BLaER1 treated with 17β-estradiol and CSF1 and Interleukin-3, amounts not matched to agents 10 nM and 100 nM (cell line): Measurements from ENCODE around the gene GPC5.
"Not testable (repeated sequence)": the region's sequence is repeated elsewhere in the genome, so short reads cannot be mapped to it uniquely, and the experiment has no call there.

ENCODE experiments used
- H3K27ac ChIP-seq, 11 experiments: shearing (Covaris generic); formaldehyde crosslinking; 2 replicates each; pipeline ENCODE4 v1.8.1; 2022
- H3K27me3 ChIP-seq, 11 experiments: shearing (Covaris generic); formaldehyde crosslinking; 2 replicates each; pipeline ENCODE4 v1.8.1; 2022
- H3K36me3 ChIP-seq, 11 experiments: shearing (Covaris generic); formaldehyde crosslinking; 2 replicates each; pipeline ENCODE4 v1.8.1; 2022
- H3K4me1 ChIP-seq, 10 experiments: shearing (Covaris generic); formaldehyde crosslinking; 2 replicates each; pipeline ENCODE4 v1.8.1; 2022
- H3K4me2 ChIP-seq, 11 experiments: shearing (Covaris generic); formaldehyde crosslinking; 2 replicates each; pipeline ENCODE4 v1.8.1; 2022
- H3K4me3 ChIP-seq, 10 experiments: shearing (Covaris generic); formaldehyde crosslinking; 2 replicates each; pipeline ENCODE4 v1.8.1; 2022
- H3K9ac ChIP-seq, 11 experiments: shearing (Covaris generic); formaldehyde crosslinking; 2 replicates each; pipeline ENCODE4 v1.8.1; 2022
- H3K9me3 ChIP-seq, 11 experiments: shearing (Covaris generic); formaldehyde crosslinking; replicated peaks in 1 of 11; 2 replicates each; pipeline ENCODE4 v1.8.1; 2022
- H4K20me1 ChIP-seq, 11 experiments: shearing (Covaris generic); formaldehyde crosslinking; 2 replicates each; pipeline ENCODE4 v1.8.1; 2022
- Cebpa-rat ChIP-seq, 11 experiments: shearing (Covaris generic); IDR thresholded peaks; 2 replicates each; pipeline ENCODE4 v1.8.1; 2022

Gene GPC5

DNA sequence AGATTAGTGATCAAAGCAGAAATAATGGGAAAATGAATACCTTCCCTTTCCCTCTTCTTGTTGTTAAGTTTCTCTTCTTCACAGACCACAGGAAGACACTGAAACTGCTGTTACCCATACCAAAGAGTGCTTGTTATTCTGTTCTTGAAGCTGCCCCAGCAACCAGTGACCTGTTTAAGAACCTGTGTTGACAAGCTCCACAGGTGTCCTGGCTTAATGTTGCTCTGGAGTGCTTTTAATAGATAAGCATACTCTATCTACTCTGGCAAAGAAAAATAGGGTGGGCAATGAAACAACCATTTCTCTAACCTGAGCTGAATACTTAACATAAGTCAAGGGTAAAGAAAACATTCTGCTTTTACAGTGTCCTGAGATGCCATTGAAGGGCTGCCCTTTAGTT lies 1321.4 kb downstream of the GPC5 start:
- H3K4me2 ChIP-seq = no peak overlapping the region
- no peaks in the 10 kb centered on the region for H3K4me1 ChIP-seq
- no peak overlapping the region for H3K27ac ChIP-seq
- TF ChIP-seq Cebpa-rat (IDR thresholded peaks at IDR 0.05) = no peak
- no peaks in the 10 kb centered on the region for H3K9me3 ChIP-seq
- no peaks in the 10 kb centered on the region for H3K36me3 ChIP-seq
- H4K20me1 ChIP-seq = no peaks in the 10 kb centered on the region
- no peak overlapping the region for H3K4me3 ChIP-seq
- H3K27me3 ChIP-seq = no peaks in the 10 kb centered on the region
- H3K9ac ChIP-seq = no peak overlapping the region

DNA sequence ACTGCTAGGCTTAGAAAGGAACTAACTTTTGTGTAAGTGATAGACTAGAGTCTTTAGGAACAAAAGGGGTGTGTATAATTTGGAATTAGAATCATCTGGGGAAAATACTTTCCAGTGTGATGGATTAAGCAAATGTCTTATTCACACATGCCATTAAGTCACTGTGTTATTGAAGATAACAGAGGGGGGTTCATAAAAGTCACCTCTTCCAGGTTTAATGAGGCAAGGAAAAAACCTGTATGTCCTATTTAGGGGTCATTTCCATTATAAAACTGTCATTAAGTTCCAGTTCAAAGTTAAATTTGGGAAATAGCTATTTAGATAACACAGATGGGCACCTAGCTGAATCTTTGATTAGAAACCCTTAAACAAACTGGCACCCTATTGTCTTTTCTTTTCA lies 1323.2 kb downstream of the GPC5 start:
- Histone ChIP-seq H3K36me3 (no peaks in the 10 kb centered on the region), H4K20me1 (no peaks in the 10 kb centered on the region), H3K4me3 (no peak overlapping the region), H3K4me2 (no peak overlapping the region), H3K27me3 (no peaks in the 10 kb centered on the region), H3K4me1 (no peaks in the 10 kb centered on the region), H3K27ac (no peak overlapping the region), H3K9ac (no peak overlapping the region), H3K9me3 (no peaks in the 10 kb centered on the region)
- no peak for TF ChIP-seq Cebpa-rat (IDR thresholded peaks at IDR 0.05)

DNA sequence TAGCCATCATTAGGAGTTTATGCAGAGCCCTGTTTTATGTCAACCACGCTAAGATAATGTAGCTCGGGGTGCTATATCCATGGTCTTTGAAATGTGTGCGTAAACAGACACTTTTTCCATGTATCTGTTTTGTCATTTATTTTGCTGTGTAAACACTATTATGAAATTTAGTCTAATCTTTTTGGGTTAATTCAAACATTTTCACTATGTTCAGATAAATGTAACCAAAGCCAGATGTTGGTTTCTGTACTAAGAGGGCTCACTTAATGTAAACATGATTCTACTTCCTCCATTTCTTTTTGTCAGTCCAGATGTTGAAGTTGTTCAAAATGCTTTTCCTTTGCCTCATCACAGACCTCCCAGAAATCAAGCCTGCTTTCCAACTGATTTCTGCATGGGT lies 1328.7 kb downstream of the GPC5 start:
- H3K36me3 ChIP-seq = no peaks in the 10 kb centered on the region
- H3K27ac ChIP-seq = no peak overlapping the region
- H3K4me3 ChIP-seq = no peak overlapping the region
- TF ChIP-seq Cebpa-rat (IDR thresholded peaks at IDR 0.05) = no peak
- no peaks in the 10 kb centered on the region for H3K27me3 ChIP-seq
- no peaks in the 10 kb centered on the region for H3K4me1 ChIP-seq
- H4K20me1 ChIP-seq = no peaks in the 10 kb centered on the region
- no peak overlapping the region for H3K9ac ChIP-seq
- no peaks in the 10 kb centered on the region for H3K9me3 ChIP-seq
- H3K4me2 ChIP-seq = no peak overlapping the region

DNA sequence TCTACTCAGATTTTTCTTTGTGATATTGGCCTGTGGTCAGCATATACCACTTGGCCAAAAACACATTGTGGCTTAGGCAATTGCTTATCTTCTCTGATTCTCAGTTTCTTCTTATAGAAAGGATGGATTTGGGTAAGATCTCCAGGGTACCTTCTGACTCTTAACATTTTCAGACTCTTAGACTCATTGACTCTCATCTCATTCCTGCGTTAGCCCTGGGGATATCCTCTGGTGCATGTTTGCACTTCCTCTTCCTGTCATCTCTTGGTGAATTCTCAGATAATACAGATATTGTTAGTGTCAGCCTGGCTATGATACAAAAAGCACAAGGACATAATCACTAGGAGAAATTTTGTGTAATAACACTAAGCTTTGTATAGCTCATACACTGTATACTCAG lies 1335.6 kb downstream of the GPC5 start:
- no peak overlapping the region for H3K27ac ChIP-seq
- H3K27me3 ChIP-seq = no peaks in the 10 kb centered on the region
- no peak overlapping the region for H3K4me3 ChIP-seq
- H3K36me3 ChIP-seq = no peaks in the 10 kb centered on the region
- no peaks in the 10 kb centered on the region for H4K20me1 ChIP-seq
- no peaks in the 10 kb centered on the region for H3K9me3 ChIP-seq
- no peak for TF ChIP-seq Cebpa-rat (IDR thresholded peaks at IDR 0.05)
- no peak overlapping the region for H3K9ac ChIP-seq
- no peaks in the 10 kb centered on the region for H3K4me1 ChIP-seq
- no peak overlapping the region for H3K4me2 ChIP-seq

DNA sequence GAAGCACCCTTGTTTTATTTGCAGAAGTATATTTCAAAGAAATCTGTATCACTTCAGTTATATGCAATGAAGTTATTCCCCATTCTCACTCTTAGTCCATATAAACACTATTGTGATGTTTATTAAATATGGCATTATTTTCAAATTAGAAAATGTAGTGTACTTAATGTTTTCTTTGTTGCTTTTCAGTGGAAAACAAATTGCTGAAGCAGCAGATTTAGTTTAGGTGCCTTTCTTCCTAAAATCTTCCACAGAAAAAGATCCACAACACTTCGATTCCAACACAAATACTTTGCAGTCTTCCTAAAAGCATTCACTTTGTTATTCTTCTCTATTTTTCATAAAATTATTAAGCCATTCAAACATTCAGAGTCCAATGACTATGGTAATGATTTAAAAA lies 1336.1 kb downstream of the GPC5 start:
- Histone ChIP-seq H3K4me2 (no peak overlapping the region), H3K36me3 (no peaks in the 10 kb centered on the region), H3K4me3 (no peak overlapping the region), H3K27ac (no peak overlapping the region), H4K20me1 (no peaks in the 10 kb centered on the region), H3K27me3 (no peaks in the 10 kb centered on the region), H3K9me3 (no peaks in the 10 kb centered on the region), H3K4me1 (no peaks in the 10 kb centered on the region), H3K9ac (no peak overlapping the region)
- TF ChIP-seq Cebpa-rat (IDR thresholded peaks at IDR 0.05) = no peak

DNA sequence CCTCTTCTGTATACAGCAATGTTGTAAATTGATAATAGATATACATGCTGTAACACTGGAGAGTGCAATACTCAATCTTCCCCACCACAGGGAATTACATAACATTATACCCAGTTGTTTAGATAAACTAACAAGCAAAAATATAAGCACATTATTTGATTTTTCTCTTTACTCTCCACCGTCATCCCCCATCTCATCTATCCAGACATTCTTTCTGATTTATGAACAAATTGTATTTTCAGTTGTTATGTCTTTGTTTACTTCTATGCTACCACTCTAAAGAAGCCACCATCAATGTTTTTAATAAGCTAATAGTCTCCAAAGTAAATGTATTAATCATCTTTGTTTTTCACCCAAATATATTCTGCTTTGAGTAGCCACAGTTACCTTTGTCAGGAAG lies 1337.5 kb downstream of the GPC5 start:
- Histone ChIP-seq H4K20me1 (no peaks in the 10 kb centered on the region), H3K4me1 (no peaks in the 10 kb centered on the region), H3K9me3 (no peaks in the 10 kb centered on the region), H3K36me3 (no peaks in the 10 kb centered on the region), H3K27me3 (no peaks in the 10 kb centered on the region), H3K4me3 (no peak overlapping the region), H3K9ac (no peak overlapping the region), H3K4me2 (no peak overlapping the region), H3K27ac (no peak overlapping the region)
- TF ChIP-seq Cebpa-rat (IDR thresholded peaks at IDR 0.05) = no peak

DNA sequence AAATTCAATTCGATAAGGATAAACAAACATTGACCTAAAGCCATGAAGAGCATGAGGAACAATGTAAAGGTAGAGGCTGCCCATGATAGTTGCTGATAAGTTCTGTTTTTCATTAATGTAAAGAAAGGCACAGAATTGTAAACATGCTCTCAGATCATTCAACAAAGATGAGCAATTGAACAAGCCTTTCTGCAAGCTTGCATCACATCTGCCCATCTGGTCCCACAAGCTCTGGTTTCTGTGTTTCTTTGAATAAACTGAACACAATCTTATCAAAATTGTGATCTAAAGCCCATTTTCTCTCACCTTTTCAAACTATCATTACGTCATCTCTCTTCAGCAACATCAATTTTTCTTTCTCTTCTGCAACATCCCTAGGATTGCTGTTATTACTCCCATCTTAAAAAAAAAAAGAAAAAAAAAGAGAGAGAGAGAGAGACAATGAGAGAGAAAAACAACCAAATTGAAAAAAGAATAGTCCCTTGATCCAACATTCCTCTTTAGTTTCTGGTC lies 1340.9 kb downstream of the GPC5 start:
- Histone ChIP-seq H3K36me3 (no peaks in the 10 kb centered on the region), H3K27me3 (no peaks in the 10 kb centered on the region), H3K27ac (no peak overlapping the region), H3K4me3 (no peak overlapping the region), H3K9ac (no peak overlapping the region), H4K20me1 (no peaks in the 10 kb centered on the region), H3K4me2 (no peak overlapping the region), H3K9me3 (no peaks in the 10 kb centered on the region), H3K4me1 (no peaks in the 10 kb centered on the region)
- TF ChIP-seq Cebpa-rat (IDR thresholded peaks at IDR 0.05) = no peak

DNA sequence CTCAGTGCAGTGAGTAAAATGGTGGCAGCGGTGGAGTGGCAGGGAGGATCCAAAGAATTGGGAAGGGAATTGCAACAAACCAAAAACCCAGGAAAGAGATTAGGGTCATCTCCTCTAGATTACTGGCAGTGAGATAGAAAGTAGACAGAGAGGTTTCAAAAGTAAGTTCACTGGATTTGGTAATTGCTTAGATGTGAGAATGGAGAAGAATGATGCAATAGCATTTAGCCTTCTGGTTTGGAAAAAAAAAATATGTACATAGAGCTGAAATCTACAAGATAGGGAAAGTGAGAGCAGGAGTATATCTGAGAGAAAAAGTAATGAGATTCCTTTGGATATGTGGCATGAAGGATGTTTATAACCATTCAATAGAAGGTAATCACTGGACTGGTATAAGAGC lies 1345.6 kb downstream of the GPC5 start:
- Histone ChIP-seq H3K36me3 (no peaks in the 10 kb centered on the region), H4K20me1 (no peaks in the 10 kb centered on the region), H3K27me3 (no peaks in the 10 kb centered on the region), H3K27ac (no peak overlapping the region), H3K9me3 (no peaks in the 10 kb centered on the region), H3K4me2 (no peak overlapping the region), H3K9ac (no peak overlapping the region), H3K4me1 (no peaks in the 10 kb centered on the region), H3K4me3 (no peak overlapping the region)
- no peak for TF ChIP-seq Cebpa-rat (IDR thresholded peaks at IDR 0.05)

DNA sequence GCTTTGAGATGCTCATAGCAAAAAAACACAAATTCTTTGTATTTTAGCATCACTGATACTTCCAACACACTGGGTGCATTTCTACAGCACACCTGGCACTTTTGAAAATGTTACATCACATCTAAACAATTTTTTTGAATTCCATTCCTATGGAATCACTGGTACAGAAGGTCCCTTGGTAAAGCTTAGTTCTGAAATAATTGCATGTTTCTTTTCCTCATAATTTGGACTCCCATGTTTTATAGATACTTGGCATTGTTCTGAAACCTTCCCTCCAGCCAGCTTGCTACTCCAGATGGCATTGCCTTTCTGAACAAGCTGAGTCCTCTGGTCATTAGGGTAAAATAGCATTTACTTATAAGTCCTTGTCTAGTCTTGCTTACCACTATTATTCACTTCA lies 1346.8 kb downstream of the GPC5 start:
- no peaks in the 10 kb centered on the region for H4K20me1 ChIP-seq

DNA sequence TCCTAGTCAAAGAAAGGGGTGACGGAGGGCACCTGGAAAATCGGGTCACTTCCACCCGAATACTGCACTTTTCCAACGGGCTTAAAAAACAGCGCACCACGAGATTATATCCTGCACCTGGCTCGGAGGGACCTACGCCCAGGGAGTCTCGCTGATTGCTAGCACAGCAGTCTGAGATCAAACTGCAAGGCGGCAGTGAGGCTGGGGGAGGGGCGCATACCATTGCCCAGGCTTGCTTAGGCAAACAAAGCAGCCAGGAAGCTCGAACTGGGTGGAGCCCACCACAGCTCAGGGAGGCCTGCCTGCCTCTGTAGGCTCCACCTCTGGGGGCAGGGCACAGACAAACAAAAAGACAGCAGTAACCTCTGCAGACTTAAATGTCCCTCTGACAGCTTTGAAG lies 1354.3 kb downstream of the GPC5 start:
- not testable (repeated sequence) for H3K36me3 ChIP-seq, H3K9ac ChIP-seq, H3K4me3 ChIP-seq, H3K27ac ChIP-seq, H3K27me3 ChIP-seq, H4K20me1 ChIP-seq, H3K9me3 ChIP-seq, H3K4me1 ChIP-seq, H3K4me2 ChIP-seq

More for the DNA sequence above, 1346.8 kb downstream of the GPC5 start:
- Histone ChIP-seq H3K9me3 (no peaks in the 10 kb centered on the region), H3K27me3 (no peaks in the 10 kb centered on the region), H3K36me3 (no peaks in the 10 kb centered on the region), H3K4me2 (no peak overlapping the region), H3K4me1 (no peaks in the 10 kb centered on the region), H3K27ac (no peak overlapping the region), H3K9ac (no peak overlapping the region), H3K4me3 (no peak overlapping the region)
- TF ChIP-seq Cebpa-rat (IDR thresholded peaks at IDR 0.05) = no peak

DNA sequence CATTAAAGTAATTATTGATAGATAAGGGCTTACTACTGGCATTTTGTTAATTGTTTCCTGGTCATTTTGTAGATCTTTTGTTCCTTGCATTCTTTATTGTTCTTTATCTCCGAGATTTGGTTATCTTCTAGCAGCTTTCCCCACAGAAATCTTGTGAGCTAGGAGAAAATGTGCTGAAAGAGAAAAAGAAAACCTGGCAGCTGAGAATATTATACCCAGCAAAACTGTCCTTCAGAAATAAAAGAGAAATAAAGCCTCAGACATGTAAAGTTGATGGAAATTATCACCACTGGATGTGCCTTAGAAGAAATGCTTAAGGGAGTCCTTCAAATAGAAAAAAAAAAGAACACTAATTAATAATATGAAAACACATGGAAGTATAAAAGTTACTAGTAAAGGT lies 1363.3 kb downstream of the GPC5 start:
- Histone ChIP-seq H4K20me1 (no peaks in the 10 kb centered on the region), H3K4me3 (no peak overlapping the region; a peak in 1 of 20 replicates), H3K4me2 (no peak overlapping the region), H3K36me3 (no peaks in the 10 kb centered on the region), H3K9me3 (peaks cover 18 to 31% (median 25%) of the 10 kb centered on the region in 11 experiments), H3K4me1 (no peaks in the 10 kb centered on the region), H3K27me3 (no peaks in the 10 kb centered on the region), H3K9ac (no peak overlapping the region), H3K27ac (no peak overlapping the region)
- TF ChIP-seq Cebpa-rat (IDR thresholded peaks at IDR 0.05) = no peak
